Measurements from ENCODE around the gene ELL2.

The ELL2 gene

GRCh38 chr5:95961617-95962474 lies at the start of gene ELL2:
ELL2 (minus strand) TSS chr5:95961851; CDS start chr5:95961721, 130 bp downstream.
- peak; percentile 80 to 87 for DNase-seq

- no peak for DNase-seq
These were observed 47.5 kb upstream of the ELL2 start for GRCh38 chr5:96008987-96009647.

- no peak for DNase-seq
These were observed 46.8 kb upstream of the ELL2 start for GRCh38 chr5:96008487-96008886.

GRCh38 chr5:96007051-96007450 lies 45.4 kb upstream of the ELL2 start:
- no peak for DNase-seq

GRCh38 chr5:96006291-96006690 lies 44.6 kb upstream of the ELL2 start:
- no peak for DNase-seq

- no peak for DNase-seq
These were observed 43.1 kb upstream of the ELL2 start for GRCh38 chr5:96004754-96005153.

- no peak for DNase-seq
These were observed 42.4 kb upstream of the ELL2 start for GRCh38 chr5:96004087-96004486.

- no peak for DNase-seq
These were observed 39.6 kb upstream of the ELL2 start for GRCh38 chr5:96001262-96001661.

GRCh38 chr5:96000308-96000707 lies 38.7 kb upstream of the ELL2 start:
- DNase-seq: no peak

GRCh38 chr5:95996904-95997723 lies 35.5 kb upstream of the ELL2 start:
- DNase-seq: no peak

- no peak for DNase-seq
These were observed 34.4 kb upstream of the ELL2 start for GRCh38 chr5:95995962-95996489.

GRCh38 chr5:95993776-95994175 lies 32.1 kb upstream of the ELL2 start:
- DNase-seq: no peak

- no peak for DNase-seq
These were observed 31.6 kb upstream of the ELL2 start for GRCh38 chr5:95993266-95993665.

GRCh38 chr5:95989283-95990048 lies 27.8 kb upstream of the ELL2 start:
- peak; percentile 7 to 41 for DNase-seq

- DNase-seq: no peak
These were observed 27.2 kb upstream of the ELL2 start for GRCh38 chr5:95988877-95989276.

- no peak for DNase-seq
These were observed 26.4 kb upstream of the ELL2 start for GRCh38 chr5:95988094-95988493.

GRCh38 chr5:95986937-95987520 lies 25.4 kb upstream of the ELL2 start:
- no peak for DNase-seq

- no peak for DNase-seq
These were observed 24.4 kb upstream of the ELL2 start for GRCh38 chr5:95986001-95986400.

- no peak for DNase-seq
These were observed 23.6 kb upstream of the ELL2 start for GRCh38 chr5:95985249-95985648.

GRCh38 chr5:95984287-95984938 lies 22.8 kb upstream of the ELL2 start:
- no peak for DNase-seq

- no peak for DNase-seq
These were observed 21.9 kb upstream of the ELL2 start for GRCh38 chr5:95983509-95983908.
